Glomerular endothelial cell (primary cell): ENCODE measurements around the gene CAMK1D. TPM values are rescaled to one million over a fixed set of nuclear protein-coding genes. Genes with fewer than 3 reads are reported as not detected.

Experiments
- DNase-seq: peaks from one replicate; pipeline ENCODE4 v3.0.0-alpha.2; 2011; ENCODE audit warnings: low read depth, low spot score; ENCODE audit errors: extremely low read depth
- total RNA-seq: library from RNA; depleted of rRNA; stranded (reverse); fragments of >200 nt; gene quantifications from 2 replicates; pipeline ENCODE4 v1.2.3, GENCODE V29; 2015

The CAMK1D gene
- total RNA-seq, 1 donor from 2014 or later = 2.0 TPM

DNA sequence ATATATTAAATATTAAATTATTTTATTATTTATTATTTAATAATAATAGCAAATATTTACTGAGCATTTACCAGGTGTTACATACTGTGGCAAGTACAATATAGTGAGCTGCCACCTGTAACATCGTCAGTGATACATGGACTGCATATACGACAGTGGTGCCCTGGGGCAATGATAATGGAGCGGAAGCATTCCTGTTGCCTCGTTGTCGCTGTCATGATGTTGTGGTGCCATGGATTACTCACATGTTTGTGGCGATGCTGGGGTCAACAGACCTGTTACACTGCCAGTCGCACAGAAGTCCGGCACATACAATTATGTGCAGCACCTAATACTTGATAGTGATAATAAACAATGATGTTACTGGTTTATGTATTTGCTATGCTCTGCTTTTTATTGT lies 20.6 kb downstream of the CAMK1D start:
- DNase-seq = no peak

DNA sequence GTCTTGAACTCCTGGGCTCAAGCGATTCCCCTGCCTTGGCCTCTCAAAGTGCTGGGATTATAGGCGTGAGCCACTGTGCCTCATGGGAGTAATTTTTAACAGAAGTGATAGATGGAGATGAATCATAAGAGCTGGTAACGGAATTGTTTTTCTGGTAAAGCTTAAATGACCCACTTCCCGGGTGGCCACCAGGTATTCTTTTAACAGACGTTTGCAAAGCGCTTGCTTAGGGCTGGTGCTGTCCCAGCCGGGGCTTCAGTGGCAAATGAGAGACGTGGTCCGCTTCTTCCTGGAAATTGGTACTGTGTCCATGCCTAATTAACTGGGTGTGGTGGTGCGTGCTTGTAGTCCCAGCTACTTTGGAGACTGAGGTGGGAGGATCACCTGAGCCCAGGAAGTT lies 23.5 kb downstream of the CAMK1D start:
- no peak for DNase-seq

DNA sequence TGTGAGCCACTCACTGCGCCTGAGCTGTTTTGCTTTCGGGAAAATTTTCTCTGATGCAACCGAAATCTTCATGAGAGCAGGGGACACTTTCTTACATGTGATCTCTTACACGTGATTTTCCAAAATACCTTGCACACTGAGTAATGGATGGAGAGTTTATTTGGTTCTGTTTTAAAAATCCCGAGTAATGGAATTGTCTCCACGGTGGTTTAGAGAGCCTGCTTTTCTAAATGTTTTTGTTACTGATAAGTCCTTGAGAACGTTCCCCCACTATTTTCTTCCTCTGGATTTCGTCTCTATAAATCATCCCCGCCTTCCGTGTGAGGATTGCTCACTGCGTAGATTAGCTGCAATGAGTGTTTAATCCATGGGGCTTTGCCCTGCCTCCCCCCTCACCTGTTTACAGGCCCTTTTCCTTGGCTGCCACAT lies 25.7 kb downstream of the CAMK1D start:
- DNase-seq = no peak

DNA sequence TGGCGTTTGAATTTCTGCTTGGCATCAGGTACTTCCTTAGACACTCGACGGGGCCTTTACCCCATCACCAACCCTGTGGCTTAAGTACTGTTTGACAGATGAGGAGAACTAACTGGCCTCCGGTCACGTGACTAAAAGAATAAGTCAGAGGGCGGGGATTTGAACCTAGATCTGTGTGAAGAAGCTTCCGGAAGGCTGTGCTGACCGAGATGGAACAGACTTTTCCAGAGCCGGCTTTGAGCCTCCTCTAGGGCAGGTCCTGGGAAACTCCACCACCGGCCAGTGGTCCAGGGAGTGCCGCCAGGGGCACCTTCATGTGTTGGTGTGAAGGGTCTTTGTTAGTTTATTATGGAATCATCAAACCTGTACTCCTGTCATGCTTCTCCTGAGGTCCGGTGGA lies 26.9 kb downstream of the CAMK1D start:
- no peak for DNase-seq

- DNase-seq = no peak
These were observed 28.4 kb downstream of the CAMK1D start for GRCh38 chr10:12377658-12378290.

GRCh38 chr10:12380999-12381398 lies 31.7 kb downstream of the CAMK1D start:
- no peak for DNase-seq

- no peak for DNase-seq
These were observed 32.3 kb downstream of the CAMK1D start for GRCh38 chr10:12381536-12382156.

DNA sequence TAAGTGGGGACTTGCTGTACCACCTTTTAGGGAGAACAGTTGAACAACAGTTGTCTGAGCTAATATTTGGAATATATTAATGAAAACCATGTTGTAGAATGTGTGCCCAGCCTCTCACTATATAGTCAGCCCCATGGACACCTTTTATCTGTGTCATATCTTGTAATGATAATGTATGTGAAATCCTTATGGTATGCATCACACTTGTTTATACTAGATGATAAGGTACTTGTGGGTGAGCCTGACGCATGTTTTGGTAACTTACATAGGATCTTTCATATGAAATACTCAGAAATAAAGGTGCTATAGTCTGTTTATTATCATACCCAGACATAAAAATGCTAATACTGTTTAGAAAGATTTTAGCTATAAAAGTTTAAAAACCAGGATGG lies 32.8 kb downstream of the CAMK1D start:
- no peak for DNase-seq

GRCh38 chr10:12382956-12383531 lies 33.7 kb downstream of the CAMK1D start:
- no peak for DNase-seq

DNA sequence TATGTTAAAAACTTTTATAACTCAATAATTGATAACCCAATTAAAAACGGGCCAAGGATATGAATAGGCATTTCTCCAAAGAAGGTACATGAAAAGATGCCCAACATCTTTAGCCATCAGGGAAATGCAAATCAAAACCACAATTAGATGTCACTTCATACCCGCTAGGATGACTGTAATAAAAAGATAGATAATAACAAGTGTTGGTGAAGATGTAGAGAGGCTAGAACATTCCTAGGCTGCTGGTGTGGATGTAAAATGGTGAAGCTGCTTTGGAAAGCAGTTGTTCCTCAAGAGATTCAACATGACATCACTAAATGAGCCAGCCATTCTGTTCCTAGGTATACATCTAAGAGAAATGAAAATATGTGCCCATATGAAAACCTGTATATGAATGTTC lies 35.6 kb downstream of the CAMK1D start:
- DNase-seq = no peak

DNA sequence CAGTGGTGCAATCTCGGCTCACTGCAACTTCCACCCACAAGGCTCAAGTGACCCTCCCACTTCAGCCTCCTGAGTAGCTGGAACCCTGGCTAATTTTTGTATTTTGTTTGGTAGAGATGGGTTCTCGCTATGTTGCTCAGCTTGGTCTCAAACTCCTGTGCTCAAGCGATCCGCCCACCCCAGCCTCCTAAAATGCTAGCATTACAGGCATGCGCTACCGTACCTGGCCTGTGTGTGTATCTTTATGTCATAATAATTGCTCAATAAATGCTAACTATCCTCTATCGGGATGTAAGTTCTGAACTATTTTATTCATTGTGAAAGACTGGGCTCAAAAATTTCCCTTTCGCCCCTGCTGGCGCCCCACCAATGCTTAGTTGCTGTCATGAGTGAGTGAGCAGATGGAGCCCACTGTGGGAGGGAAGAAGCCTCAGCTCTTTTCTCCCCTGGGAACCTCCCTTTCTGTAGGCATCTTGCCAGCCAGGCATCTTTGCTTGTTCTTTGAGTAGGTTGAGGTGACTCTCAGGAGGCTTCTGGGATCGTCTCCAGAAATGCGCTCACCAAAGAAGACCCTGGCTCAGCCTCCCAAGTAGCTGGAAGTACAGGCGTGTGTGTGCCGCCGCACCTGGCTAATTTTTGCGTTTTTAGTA lies 38.3 kb downstream of the CAMK1D start:
- DNase-seq = no peak

DNA sequence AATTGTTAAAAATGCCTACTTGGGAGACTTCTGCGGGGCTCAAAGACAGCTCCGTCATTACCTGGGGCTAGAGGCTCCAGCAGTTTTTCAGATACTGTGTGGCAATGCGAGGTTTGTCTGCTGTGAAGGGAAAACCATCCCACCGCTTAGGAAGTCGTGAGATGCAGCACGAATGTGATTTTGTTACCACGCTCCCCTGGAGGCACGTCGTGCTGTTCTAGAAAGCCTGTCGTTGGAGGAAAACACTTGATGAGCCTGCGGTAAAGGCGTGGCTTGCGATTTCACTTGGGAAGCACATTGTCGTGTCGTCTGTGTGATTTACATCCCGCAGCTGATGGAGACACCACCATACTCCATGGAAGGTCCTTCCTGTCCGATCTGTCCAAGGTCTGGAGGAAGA lies 39.3 kb downstream of the CAMK1D start:
- no peak for DNase-seq

DNA sequence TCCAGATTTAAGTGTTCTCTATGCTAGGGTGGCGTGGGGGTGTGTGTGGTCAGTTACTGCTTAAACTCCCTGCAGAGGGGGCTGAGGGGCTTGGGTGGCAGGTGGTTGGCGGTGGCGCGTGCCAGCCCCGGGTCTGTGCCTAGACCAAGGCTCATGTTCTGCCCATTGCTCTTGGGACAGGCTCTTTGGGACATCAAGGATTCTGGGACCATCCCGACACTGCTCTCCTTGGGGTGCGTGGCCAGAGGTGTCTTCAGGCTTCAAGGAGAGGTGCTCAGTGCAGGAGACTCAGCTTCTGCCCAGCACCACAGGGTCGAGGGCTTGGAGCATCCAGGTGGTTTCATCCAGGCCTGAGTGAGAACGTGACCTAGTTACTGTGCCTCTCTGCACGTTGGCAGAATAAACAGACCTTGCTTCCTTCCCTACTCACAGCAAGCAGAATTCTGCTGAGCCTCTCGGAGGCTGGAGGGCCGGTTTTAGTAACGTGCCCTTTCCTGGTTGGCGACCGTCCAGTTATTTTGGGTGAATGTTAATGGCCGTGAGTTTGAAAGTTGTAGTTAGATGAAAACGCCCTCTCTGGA lies 39.9 kb downstream of the CAMK1D start:
- DNase-seq = no peak

GRCh38 chr10:12390733-12391132 lies 41.4 kb downstream of the CAMK1D start:
- no peak for DNase-seq

GRCh38 chr10:12391206-12391605 lies 41.9 kb downstream of the CAMK1D start:
- DNase-seq = no peak

GRCh38 chr10:12393831-12394230 lies 44.5 kb downstream of the CAMK1D start:
- no peak for DNase-seq

GRCh38 chr10:12394241-12395033 lies 45.1 kb downstream of the CAMK1D start:
- DNase-seq = no peak

- no peak for DNase-seq
These were observed 46.7 kb downstream of the CAMK1D start for GRCh38 chr10:12396093-12396492.

DNA sequence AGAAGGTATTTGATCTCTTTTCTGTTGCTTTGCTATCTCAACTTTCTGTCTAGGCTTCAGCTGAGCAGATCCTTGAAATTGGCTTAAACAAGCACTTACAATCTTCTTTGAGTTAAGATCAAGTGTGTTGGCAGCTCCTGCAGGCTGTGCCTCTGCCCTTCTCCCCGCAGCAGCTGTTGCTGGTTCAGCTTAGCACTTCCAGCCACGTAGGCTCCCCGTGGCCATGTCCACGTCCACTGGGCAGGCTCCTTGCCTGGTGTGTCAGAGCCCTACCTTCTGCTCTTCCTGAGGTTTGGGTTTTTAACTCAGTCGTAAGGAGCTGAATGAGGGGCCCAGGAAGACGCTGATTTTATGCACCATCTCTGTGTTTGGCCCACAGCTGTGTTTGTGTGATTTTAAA lies 47.2 kb downstream of the CAMK1D start:
- no peak for DNase-seq

GRCh38 chr10:12397147-12397896 lies 48.0 kb downstream of the CAMK1D start:
- no peak for DNase-seq
